Uterus (tissue), 4 donors: ENCODE results near the gene QDPR. TPM values are rescaled to one million over a fixed set of nuclear protein-coding genes. Genes with fewer than 3 reads are reported as not detected.
A peak's percentile ranks its signal among the peaks of the same experiment; 100 is the strongest.
"Not testable (repeated sequence)": the region's sequence is repeated elsewhere in the genome, so short reads cannot be mapped to it uniquely, and the experiment has no call there.

Experiments
- DNase-seq, 2 donors: peaks; one replicate each; pipeline ENCODE4 v3.0.0-alpha.2; 2019 to 2020
- H3K27ac ChIP-seq, 2 donors: fragments of 200-600 bp; sonication (generic); 1 replicate in 1 of 2; 2 replicates in 1 of 2; pipeline ENCODE4 v1.5.1; 2016 to 2018
- H3K27me3 ChIP-seq, 2 donors: fragments of 200-600 bp; sonication (generic); one replicate each; pipeline ENCODE4 v1.5.1; 2018 to 2019; ENCODE audit warnings: control low read depth in 1 of 2
- H3K36me3 ChIP-seq, 2 donors: fragments of 200-600 bp; sonication (generic); one replicate each; pipeline ENCODE4 v1.5.1; 2019; ENCODE audit warnings: control low read depth in 1 of 2
- H3K4me1 ChIP-seq, 2 donors: fragments of 200-600 bp; sonication (generic); one replicate each; pipeline ENCODE4 v1.5.1; 2018 to 2019; ENCODE audit warnings: control low read depth in 1 of 2
- H3K4me3 ChIP-seq, 2 donors: fragments of 200-600 bp; sonication (generic); 1 replicate in 1 of 2; 2 replicates in 1 of 2; pipeline ENCODE4 v1.5.1; 2018 to 2019; ENCODE audit warnings: mild to moderate bottlenecking in 1 of 2
- H3K9me3 ChIP-seq, 2 donors: fragments of 200-600 bp; sonication (generic); one replicate each; pipeline ENCODE4 v1.5.1; 2019; ENCODE audit warnings: control low read depth in 1 of 2
- POLR2A ChIP-seq, 2 donors: fragments of 450-650 bp; IDR thresholded peaks; one replicate each; pipeline ENCODE4 v1.6.1; 2016; ENCODE audit warnings: antibody characterized with exemption in 2 of 2, mild to moderate bottlenecking in 1 of 2, moderate library complexity in 1 of 2
- intact Hi-C: fragments of 100-400 bp; cut with DNase I; formaldehyde crosslinking; loops from one replicate; pipeline ENCODE4 v1.15.1; 2023; ENCODE audit warnings: low total_unique reads
- total RNA-seq, 4 donors: library from RNA; depleted of rRNA in 3 of 4; stranded (reverse); fragments of >200 nt in 3 of 4; gene quantifications; one replicate each; pipeline versions ENCODE4 v1.1.0 to v1.2.4, GENCODE V29; 2014 to 2023
- TF ChIP-seq, protein P1 (sequence below), 4 experiments: fragments of 200-600 bp in 2 of 4; fragments of 450-650 bp in 2 of 4; sonication (generic) in 2 of 4; IDR thresholded peaks; one replicate each; pipeline ENCODE4 v1.5.1; 2016 to 2019; ENCODE audit warnings: antibody characterized with exemption in 4 of 4, mild to moderate bottlenecking in 2 of 4, moderate library complexity in 1 of 4
- donor health status: DM: yes; HTN: yes; CAD: no.

Gene QDPR
- total RNA-seq, 4 donors from 2014 or later = 2.3 to 48.5 (median 16.5) TPM

DNA sequence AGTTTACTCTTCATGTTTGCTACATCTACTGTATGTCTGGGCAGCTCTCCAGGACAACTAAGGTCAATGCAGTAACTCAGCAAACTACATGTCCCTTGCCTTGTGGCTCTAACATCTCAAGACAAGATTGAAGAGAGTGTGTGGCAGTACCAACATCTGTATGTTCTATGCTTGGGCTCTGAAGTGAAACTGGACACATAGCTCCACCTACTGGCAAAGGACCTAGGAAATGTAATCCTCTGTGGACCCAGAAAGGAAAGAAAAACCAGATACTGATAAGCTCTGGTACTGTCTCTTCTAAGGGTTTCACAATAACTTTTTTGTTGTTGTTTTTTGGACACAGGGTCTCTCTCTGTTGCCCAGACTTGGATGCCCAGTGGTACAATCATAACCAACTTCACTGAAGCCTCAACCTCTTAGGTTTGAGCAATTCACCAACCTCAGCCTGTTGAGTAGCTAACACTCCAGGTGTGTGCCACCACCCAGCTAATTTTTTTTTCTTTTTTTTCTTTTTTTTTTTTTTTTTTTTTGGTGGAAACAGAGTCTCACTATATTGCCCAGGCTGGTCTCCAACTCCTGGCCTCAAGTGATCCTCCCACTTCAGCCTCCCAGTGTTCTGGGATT is 64.1 kb downstream of the QDPR start:
- Histone ChIP-seq H3K4me3 (no peak overlapping the region), H3K27ac (peak overlapping the region in 1 of 2 donors; percentile 24), H3K36me3 (no peaks in the 10 kb centered on the region), H3K27me3 (no peaks in the 10 kb centered on the region), H3K9me3 (no peaks in the 10 kb centered on the region), H3K4me1 (no peaks in the 10 kb centered on the region)
- no peak for TF ChIP-seq POLR2A (IDR thresholded peaks at IDR 0.05)
- TF ChIP-seq, protein P1, sequence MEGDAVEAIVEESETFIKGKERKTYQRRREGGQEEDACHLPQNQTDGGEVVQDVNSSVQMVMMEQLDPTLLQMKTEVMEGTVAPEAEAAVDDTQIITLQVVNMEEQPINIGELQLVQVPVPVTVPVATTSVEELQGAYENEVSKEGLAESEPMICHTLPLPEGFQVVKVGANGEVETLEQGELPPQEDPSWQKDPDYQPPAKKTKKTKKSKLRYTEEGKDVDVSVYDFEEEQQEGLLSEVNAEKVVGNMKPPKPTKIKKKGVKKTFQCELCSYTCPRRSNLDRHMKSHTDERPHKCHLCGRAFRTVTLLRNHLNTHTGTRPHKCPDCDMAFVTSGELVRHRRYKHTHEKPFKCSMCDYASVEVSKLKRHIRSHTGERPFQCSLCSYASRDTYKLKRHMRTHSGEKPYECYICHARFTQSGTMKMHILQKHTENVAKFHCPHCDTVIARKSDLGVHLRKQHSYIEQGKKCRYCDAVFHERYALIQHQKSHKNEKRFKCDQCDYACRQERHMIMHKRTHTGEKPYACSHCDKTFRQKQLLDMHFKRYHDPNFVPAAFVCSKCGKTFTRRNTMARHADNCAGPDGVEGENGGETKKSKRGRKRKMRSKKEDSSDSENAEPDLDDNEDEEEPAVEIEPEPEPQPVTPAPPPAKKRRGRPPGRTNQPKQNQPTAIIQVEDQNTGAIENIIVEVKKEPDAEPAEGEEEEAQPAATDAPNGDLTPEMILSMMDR (IDR thresholded peaks at IDR 0.05) = peak; percentile 54 to 76 (median 64)
- intact Hi-C loops = no loop called here
- DNase-seq = peak in 1 of 2 donors; percentile 74

DNA sequence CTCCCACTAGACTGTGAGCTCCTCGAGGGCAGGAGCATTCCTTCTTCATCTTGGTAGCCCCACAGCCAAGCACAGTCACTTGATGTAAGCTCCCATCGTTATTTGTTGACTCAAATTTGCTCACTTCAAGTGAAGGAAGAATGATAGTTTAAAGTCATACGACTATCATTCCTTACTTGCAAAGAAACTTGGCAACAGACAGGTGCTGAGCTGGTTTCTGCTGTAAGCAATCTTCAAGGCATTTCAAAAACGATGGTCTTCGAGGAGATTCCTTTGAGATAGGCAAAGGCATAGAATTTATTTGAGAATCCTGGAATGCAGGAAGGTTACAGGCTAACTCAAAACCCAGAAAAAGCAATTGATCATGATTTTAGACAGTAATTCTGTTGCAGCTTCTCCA is 64.8 kb downstream of the QDPR start:
- no peak for TF ChIP-seq POLR2A (IDR thresholded peaks at IDR 0.05)
- TF ChIP-seq, protein P1 (IDR thresholded peaks at IDR 0.05) = no peak
- no peak overlapping the region for H3K27ac ChIP-seq
- no peaks in the 10 kb centered on the region for H3K36me3 ChIP-seq
- no peaks in the 10 kb centered on the region for H3K4me1 ChIP-seq
- DNase-seq = no peak
- H3K27me3 ChIP-seq = no peaks in the 10 kb centered on the region
- intact Hi-C loops = no loop called here
- no peak overlapping the region for H3K4me3 ChIP-seq
- no peaks in the 10 kb centered on the region for H3K9me3 ChIP-seq

DNA sequence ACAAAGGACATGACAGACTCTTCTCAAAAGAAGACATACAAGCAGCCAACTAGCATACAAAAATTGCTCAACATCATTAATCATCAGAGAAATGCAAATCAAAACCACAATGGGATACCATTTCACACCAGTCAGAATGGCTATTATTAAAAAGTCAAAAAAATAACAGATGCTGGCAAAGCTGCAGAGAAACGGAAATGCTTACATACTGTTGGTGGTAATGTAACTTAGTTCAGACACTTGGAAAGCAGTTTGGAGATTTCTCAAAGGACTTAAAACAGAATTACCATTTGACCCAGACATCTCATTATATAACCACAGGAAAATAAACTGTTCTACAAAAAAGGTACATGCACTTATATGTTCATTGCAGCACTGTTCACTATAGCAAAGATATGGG is 69.4 kb downstream of the QDPR start:
- DNase-seq, intact Hi-C loops, H3K27ac ChIP-seq, H3K4me3 ChIP-seq, H3K36me3 ChIP-seq, H3K27me3 ChIP-seq, H3K4me1 ChIP-seq, H3K9me3 ChIP-seq: not testable (repeated sequence)

- intact Hi-C loops = no loop called here
- peak in 1 of 2 donors; percentile 19 for DNase-seq
- Histone ChIP-seq H3K4me1 (no peaks in the 10 kb centered on the region), H3K36me3 (no peaks in the 10 kb centered on the region), H3K27ac (no peak overlapping the region), H3K9me3 (no peaks in the 10 kb centered on the region), H3K4me3 (no peak overlapping the region), H3K27me3 (no peaks in the 10 kb centered on the region)
- TF ChIP-seq POLR2A (IDR thresholded peaks at IDR 0.05) = no peak
- TF ChIP-seq, protein P1 (IDR thresholded peaks at IDR 0.05) = no peak
Observed at GRCh38 chr4:17437396-17437795, 74.5 kb downstream of the QDPR start.

GRCh38 chr4:17436750-17437090 is 75.2 kb downstream of the QDPR start:
- DNase-seq = no peak
- TF ChIP-seq, protein P1 (IDR thresholded peaks at IDR 0.05) = no peak
- TF ChIP-seq POLR2A (IDR thresholded peaks at IDR 0.05) = no peak
- intact Hi-C loops = no loop called here
- Histone ChIP-seq H3K4me3 (no peak overlapping the region), H3K4me1 (no peaks in the 10 kb centered on the region), H3K27ac (no peak overlapping the region), H3K27me3 (no peaks in the 10 kb centered on the region), H3K9me3 (no peaks in the 10 kb centered on the region), H3K36me3 (no peaks in the 10 kb centered on the region)

Other genes starting within 250 kb of the QDPR start
- gene CLRN2, start 3.1 kb upstream of the QDPR start, total RNA-seq = not detected
- 10 to 100 TPM; 10.9 to 87.1 (median 50.8) TPM for gene LAP3, start 65.1 kb upstream of the QDPR start, total RNA-seq
- gene MED28, start 102.6 kb upstream of the QDPR start, total RNA-seq = 10 to 100 TPM; 22.0 to 64.9 (median 28.7) TPM